SU-DHL-6 (cell line): ENCODE results near the gene SMARCD3.

ENCODE experiments used
- CTCF ChIP-seq: fragments of 200-600 bp; sonication (generic); IDR thresholded peaks from one replicate; pipeline ENCODE4 v1.5.1; 2017; ENCODE audit warnings: antibody characterized with exemption, mild to moderate bottlenecking, low read length, moderate library complexity; ENCODE audit not compliant: insufficient read depth, poor library complexity, severe bottlenecking
- EZH2phosphoT487 ChIP-seq: fragments of 200-600 bp; sonication (generic), shearing (Covaris generic); conservative IDR thresholded peaks from 2 replicates; pipeline ENCODE4 v1.6.1; 2018; ENCODE audit warnings: mild to moderate bottlenecking, antibody characterized with exemption, low read length, moderate library complexity, mixed read lengths

DNA sequence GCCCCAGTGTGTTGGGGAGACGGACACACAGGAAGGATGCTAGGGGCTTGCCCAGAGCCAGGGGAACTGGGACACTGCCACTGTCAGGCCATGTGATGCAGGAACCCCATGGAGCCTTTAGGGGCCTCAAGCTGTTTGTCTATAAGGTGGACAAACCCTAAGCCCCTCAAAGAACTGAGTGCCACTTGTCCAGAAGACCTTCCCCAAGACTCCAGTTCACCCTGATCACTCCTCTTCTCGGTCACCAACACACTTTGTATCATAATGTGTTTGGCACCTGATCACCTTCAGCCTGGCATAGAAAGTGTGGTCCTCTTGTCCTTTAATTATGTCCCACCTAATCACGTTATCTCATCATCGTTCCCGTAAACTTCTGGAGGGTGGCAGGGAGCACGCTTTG lies 38.9 kb downstream of the SMARCD3 start:
- TF ChIP-seq EZH2phosphoT487 (no peak), CTCF (no peak)
